Activated T-cell treated with anti-CD3 and anti-CD28 coated beads, Interleukin-2, amount 50 U/mL, for 24 hours (primary cell): Measurements from ENCODE around the gene ANGEL2.
A peak's percentile ranks its signal among the peaks of the same experiment; 100 is the strongest.

Experiments
- DNase-seq: peaks from one replicate; pipeline ENCODE4 v3.0.0-alpha.2; 2020
- H3K27ac Mint-ChIP-seq: 2 replicates; pipeline ENCODE4 v1.8.0; 2020; ENCODE audit warnings: mild to moderate bottlenecking, mixed read lengths
- H3K27me3 Mint-ChIP-seq: 2 replicates; pipeline ENCODE4 v1.8.0; 2020; ENCODE audit warnings: mixed read lengths
- H3K36me3 Mint-ChIP-seq: 2 replicates; pipeline ENCODE4 v1.8.0; 2020; ENCODE audit warnings: low read depth, mixed read lengths
- H3K4me1 Mint-ChIP-seq: 2 replicates; pipeline ENCODE4 v1.8.0; 2020; ENCODE audit warnings: low read depth, mixed read lengths
- H3K4me3 Mint-ChIP-seq: 2 replicates; pipeline ENCODE4 v1.8.0; 2020; ENCODE audit warnings: mild to moderate bottlenecking, moderate library complexity, mixed read lengths
- H3K9me3 Mint-ChIP-seq: 2 replicates; pipeline ENCODE4 v1.8.0; 2020; ENCODE audit warnings: mixed read lengths

ANGEL2 gene

GRCh38 chr1:212955961-212956620 is 59.6 kb downstream of the ANGEL2 start:
- Mint-ChIP-seq H3K9me3 (no peaks in the 10 kb centered on the region), H3K4me3 (no peak overlapping the region), H3K4me1 (peaks cover 4% of the 10 kb centered on the region), H3K27me3 (peaks cover 63% of the 10 kb centered on the region), H3K27ac (no peak overlapping the region), H3K36me3 (no peaks in the 10 kb centered on the region)
- DNase-seq, result no peak

DNA sequence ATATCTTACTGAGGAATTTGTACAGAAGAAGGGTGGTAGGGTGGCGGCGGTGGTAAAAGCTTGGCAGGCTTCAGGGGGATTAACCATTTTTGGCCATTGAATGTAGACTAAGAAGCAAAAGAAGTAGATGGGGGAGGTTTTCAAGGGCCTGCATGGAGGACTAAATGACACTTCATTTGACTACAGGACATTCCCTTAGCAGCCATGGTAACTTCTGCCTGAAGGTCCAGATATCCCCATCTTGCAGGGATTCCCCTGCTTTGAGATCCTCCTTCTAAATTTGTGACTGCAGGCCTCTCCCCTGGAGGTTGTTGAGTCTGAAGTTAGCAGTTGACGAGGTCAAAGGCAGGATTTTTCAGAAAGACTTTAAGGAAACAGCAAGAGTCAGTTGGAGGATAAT is 60.6 kb downstream of the ANGEL2 start:
- no peaks in the 10 kb centered on the region for H3K9me3 Mint-ChIP-seq
- peaks cover 13% of the 10 kb centered on the region for H3K4me1 Mint-ChIP-seq
- peaks cover 71% of the 10 kb centered on the region for H3K27me3 Mint-ChIP-seq
- DNase-seq, result no peak
- no peaks in the 10 kb centered on the region for H3K36me3 Mint-ChIP-seq
- no peak overlapping the region for H3K4me3 Mint-ChIP-seq
- H3K27ac Mint-ChIP-seq, result no peak overlapping the region

GRCh38 chr1:212954514-212954913 is 61.2 kb downstream of the ANGEL2 start:
- no peaks in the 10 kb centered on the region for H3K36me3 Mint-ChIP-seq
- H3K4me1 Mint-ChIP-seq, result peaks cover 16% of the 10 kb centered on the region
- no peak for DNase-seq
- no peak overlapping the region for H3K27ac Mint-ChIP-seq
- H3K9me3 Mint-ChIP-seq, result no peaks in the 10 kb centered on the region
- H3K27me3 Mint-ChIP-seq, result peaks cover 76% of the 10 kb centered on the region
- H3K4me3 Mint-ChIP-seq, result no peak overlapping the region

DNA sequence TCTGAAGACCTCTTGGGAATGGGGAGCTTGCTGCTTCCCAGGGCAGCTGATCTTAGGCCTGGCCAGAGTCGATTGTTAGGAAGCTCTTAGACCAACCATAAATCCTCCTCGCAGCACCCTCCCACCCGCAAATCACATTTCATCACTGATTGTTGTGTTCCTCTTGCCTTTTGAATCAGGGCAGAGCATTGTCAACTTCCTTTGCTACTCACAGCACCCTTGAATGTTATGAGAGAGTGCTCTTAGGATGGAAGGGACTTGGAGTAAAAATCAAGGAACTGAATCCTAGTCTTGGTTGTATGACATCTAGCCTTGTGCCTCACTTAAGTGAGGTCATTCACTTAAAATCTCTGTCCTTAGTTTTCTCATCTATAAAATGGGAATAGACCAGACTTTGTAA is 62.3 kb downstream of the ANGEL2 start:
- H3K9me3 Mint-ChIP-seq, result no peaks in the 10 kb centered on the region
- H3K36me3 Mint-ChIP-seq, result no peaks in the 10 kb centered on the region
- DNase-seq, result no peak
- H3K27me3 Mint-ChIP-seq, result peaks cover 81% of the 10 kb centered on the region
- no peak overlapping the region for H3K4me3 Mint-ChIP-seq
- H3K4me1 Mint-ChIP-seq, result peaks cover 16% of the 10 kb centered on the region
- no peak overlapping the region for H3K27ac Mint-ChIP-seq

DNA sequence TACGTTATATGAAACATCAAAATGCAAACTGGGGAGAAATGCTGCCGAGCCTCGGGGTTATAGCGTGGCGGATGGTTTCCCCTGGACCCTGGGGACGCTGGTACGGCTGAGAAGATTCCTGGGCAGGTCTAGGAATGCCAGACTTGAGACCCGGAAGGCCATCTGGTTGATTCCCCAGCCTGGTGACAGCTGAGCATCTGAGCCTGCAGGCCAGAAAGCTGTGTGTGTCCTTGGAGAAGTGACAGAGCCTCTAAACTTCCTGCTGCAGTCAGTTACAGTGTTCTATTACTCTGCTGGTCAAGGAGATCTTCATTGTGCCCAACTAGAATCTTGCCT is 63.1 kb downstream of the ANGEL2 start:
- H3K9me3 Mint-ChIP-seq, result no peaks in the 10 kb centered on the region
- no peaks in the 10 kb centered on the region for H3K36me3 Mint-ChIP-seq
- H3K27ac Mint-ChIP-seq, result no peak overlapping the region
- H3K4me3 Mint-ChIP-seq, result no peak overlapping the region
- no peak for DNase-seq
- H3K27me3 Mint-ChIP-seq, result peaks cover 82% of the 10 kb centered on the region
- H3K4me1 Mint-ChIP-seq, result peaks cover 16% of the 10 kb centered on the region

- peaks cover 16% of the 10 kb centered on the region for H3K4me1 Mint-ChIP-seq
- no peak overlapping the region for H3K27ac Mint-ChIP-seq
- H3K4me3 Mint-ChIP-seq, result no peak overlapping the region
- DNase-seq, result no peak
- H3K36me3 Mint-ChIP-seq, result no peaks in the 10 kb centered on the region
- H3K27me3 Mint-ChIP-seq, result peaks cover 81% of the 10 kb centered on the region
- H3K9me3 Mint-ChIP-seq, result no peaks in the 10 kb centered on the region
These were observed 63.6 kb downstream of the ANGEL2 start for GRCh38 chr1:212951947-212952640.

GRCh38 chr1:212951126-212951946 is 64.3 kb downstream of the ANGEL2 start:
- Mint-ChIP-seq H3K9me3 (no peaks in the 10 kb centered on the region), H3K27ac (no peak overlapping the region), H3K27me3 (peaks cover 77% of the 10 kb centered on the region)

DNA sequence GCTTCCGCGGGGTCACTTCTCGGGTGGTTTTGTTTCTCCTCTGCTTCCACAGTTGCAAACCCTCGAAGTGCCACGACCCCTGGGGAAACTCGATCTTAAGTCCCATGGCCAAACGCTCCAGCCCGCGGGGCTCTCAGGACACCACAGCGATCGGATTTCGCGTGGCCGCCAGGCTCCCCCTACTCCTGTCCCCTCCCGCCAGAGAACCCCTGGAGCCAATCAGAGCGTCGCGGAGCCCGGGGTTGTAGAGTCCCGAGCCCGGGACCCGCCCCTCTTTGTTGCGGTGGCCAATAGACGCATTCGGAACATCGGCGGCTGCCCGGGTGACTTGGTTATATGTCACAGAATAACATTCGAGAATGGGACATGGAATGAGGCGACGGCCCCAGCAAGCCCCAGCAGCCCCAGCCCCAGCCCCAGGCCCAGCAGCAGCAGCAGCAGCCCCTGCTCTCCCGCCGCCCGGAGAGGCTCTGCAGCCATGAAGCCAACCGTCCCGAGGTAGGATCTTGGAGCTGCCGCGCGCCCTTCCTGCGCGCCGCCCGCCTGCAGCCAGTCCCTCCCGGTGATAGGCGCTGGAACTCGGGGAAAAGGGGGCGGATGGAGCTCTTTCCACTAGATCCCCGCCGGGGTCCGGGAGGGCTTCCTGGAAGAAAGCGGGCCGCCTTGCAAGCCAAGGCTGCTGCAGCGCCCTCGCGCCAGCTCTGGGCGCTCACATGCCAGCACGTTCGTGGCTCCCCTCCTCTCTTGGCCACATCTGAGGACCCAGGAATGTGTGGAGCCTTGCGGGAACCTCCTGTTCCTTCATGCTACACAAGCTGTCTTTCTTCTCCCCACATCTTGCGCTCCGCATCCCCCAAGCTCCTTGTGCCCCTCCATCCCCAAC is 65.2 kb downstream of the ANGEL2 start, which contains the start of gene VASH2:
TSS of gene VASH2 (plus strand) at position 299 of the 883 bp plus-strand sequence. CDS start 1,002 bp downstream, outside the sequence.
- H3K9me3 Mint-ChIP-seq, result no peaks in the 10 kb centered on the region
- peak within 1 kb of the TSS; percentile 70 for H3K4me3 Mint-ChIP-seq
- H3K27ac Mint-ChIP-seq, result no peak within 1 kb of the TSS
- peak; percentile 68 for DNase-seq
- H3K36me3 Mint-ChIP-seq, result no peaks in the 10 kb centered on the region
- peaks cover 16% of the 10 kb centered on the region for H3K4me1 Mint-ChIP-seq
- peaks cover 70% of the 10 kb centered on the region for H3K27me3 Mint-ChIP-seq

More at GRCh38 chr1:212951126-212951946, 64.3 kb downstream of the ANGEL2 start:
- Mint-ChIP-seq H3K4me1 (peaks cover 16% of the 10 kb centered on the region), H3K4me3 (peak overlapping the region; percentile 70), H3K36me3 (no peaks in the 10 kb centered on the region)
- DNase-seq, result peak; percentile 43

- H3K27ac Mint-ChIP-seq, result no peak overlapping the region
- H3K4me1 Mint-ChIP-seq, result peaks cover 16% of the 10 kb centered on the region
- H3K36me3 Mint-ChIP-seq, result no peaks in the 10 kb centered on the region
These were observed 65.9 kb downstream of the ANGEL2 start for GRCh38 chr1:212949771-212950170.

GRCh38 chr1:212946872-212947271 is 68.8 kb downstream of the ANGEL2 start:
- Mint-ChIP-seq H3K27me3 (peaks cover 35% of the 10 kb centered on the region), H3K27ac (no peak overlapping the region), H3K9me3 (no peaks in the 10 kb centered on the region), H3K4me1 (peaks cover 12% of the 10 kb centered on the region), H3K4me3 (no peak overlapping the region), H3K36me3 (no peaks in the 10 kb centered on the region)
- no peak for DNase-seq

More at GRCh38 chr1:212949771-212950170, 65.9 kb downstream of the ANGEL2 start:
- peak overlapping the region; percentile 44 for H3K4me3 Mint-ChIP-seq
- no peak for DNase-seq
- H3K27me3 Mint-ChIP-seq, result peaks cover 64% of the 10 kb centered on the region
- no peaks in the 10 kb centered on the region for H3K9me3 Mint-ChIP-seq

- Mint-ChIP-seq H3K9me3 (no peaks in the 10 kb centered on the region), H3K36me3 (no peaks in the 10 kb centered on the region), H3K27ac (no peak overlapping the region), H3K4me1 (peaks cover 7% of the 10 kb centered on the region), H3K27me3 (peaks cover 26% of the 10 kb centered on the region), H3K4me3 (no peak overlapping the region)
- DNase-seq, result no peak
These were observed 70.1 kb downstream of the ANGEL2 start for GRCh38 chr1:212945463-212946160.

DNA sequence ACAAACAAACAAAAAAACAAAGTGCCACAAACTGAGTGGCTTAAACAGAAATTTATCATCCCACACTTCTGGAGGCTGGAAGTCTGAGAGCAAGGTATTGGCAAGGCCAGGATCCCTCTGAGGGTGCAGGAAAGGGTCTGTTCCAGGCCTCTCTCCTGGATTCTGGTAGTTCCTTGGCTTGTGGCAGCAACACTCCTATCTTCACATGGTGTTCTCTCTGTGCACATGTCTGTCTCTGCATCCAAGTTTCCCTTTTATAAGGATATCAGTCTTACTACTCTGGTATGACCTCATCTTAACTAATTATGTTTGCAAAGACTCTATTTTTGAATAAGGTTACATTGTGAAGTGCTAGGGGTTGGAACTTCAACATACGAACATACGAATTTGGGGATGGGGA is 70.6 kb downstream of the ANGEL2 start:
- Mint-ChIP-seq H3K27me3 (peaks cover 20% of the 10 kb centered on the region), H3K4me1 (peaks cover 3% of the 10 kb centered on the region), H3K36me3 (no peaks in the 10 kb centered on the region), H3K9me3 (peaks cover 4% of the 10 kb centered on the region), H3K4me3 (no peak overlapping the region), H3K27ac (no peak overlapping the region)
- no peak for DNase-seq

DNA sequence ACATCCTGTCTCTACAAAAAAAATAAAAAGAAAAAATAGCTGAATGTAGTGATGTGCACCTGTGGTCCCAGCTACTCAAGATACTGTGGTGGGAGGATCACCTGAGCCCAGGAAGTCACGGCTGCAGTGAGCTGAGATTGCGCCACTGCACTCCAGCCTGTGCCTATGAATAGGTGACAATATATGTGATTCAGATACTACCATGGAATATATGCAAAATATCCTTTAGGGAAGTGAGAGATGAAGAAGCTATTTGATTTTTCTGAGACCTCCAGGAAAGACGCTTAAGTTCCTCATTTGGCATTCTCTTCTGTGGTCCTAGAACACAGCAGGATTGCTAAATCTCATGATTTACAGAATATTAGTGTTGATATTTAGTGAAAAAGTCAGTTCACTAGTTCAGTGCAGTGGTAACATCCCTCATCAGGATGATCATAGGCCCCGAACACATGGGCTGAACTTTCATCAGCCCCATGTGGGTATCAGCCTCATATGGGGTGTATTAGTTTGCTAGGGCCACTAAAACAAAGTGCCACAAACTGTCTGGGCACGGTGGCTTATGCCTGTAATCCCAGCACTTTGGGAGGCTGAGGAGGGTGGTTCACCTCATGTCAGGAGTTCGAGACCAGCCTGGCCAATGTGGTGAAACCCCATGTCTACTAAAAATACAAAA is 71.3 kb downstream of the ANGEL2 start:
- H3K4me3 Mint-ChIP-seq, result no peak overlapping the region
- peaks cover 8% of the 10 kb centered on the region for H3K9me3 Mint-ChIP-seq
- DNase-seq, result no peak
- no peak overlapping the region for H3K27ac Mint-ChIP-seq
- no peaks in the 10 kb centered on the region for H3K36me3 Mint-ChIP-seq
- H3K4me1 Mint-ChIP-seq, result no peaks in the 10 kb centered on the region
- peaks cover 13% of the 10 kb centered on the region for H3K27me3 Mint-ChIP-seq
